ENCODE results near the gene FAM171A1.

The FAM171A1 gene

GRCh38 chr10:15242261-15242840, 128.7 kb downstream of the FAM171A1 start:
- DNase-seq (ENCODE audit: insufficient read length, low spot score) (no peak), FAIRE-seq (no peak)
- TF ChIP-seq SPI1 (IDR thresholded peaks at IDR 0.05; ENCODE audit: low read depth, low read length) = no peak
- TF ChIP-seq POLR2AphosphoS5 (IDR thresholded peaks at IDR 0.05; ENCODE audit: low read depth, low read length) = no peak
- no peak for TF ChIP-seq PAX5 (IDR thresholded peaks at IDR 0.05; ENCODE audit: insufficient read depth, low read length, severe bottlenecking)
- no peak for TF ChIP-seq TAF1 (IDR thresholded peaks at IDR 0.05; ENCODE audit: low read depth, low read length)
- TF ChIP-seq POLR2A (IDR thresholded peaks at IDR 0.05; ENCODE audit: low read depth, low read length) = no peak
- TF ChIP-seq POU2F2 (IDR thresholded peaks at IDR 0.05; ENCODE audit: low read depth, low read length) = no peak

GRCh38 chr10:15241306-15241705, 129.8 kb downstream of the FAM171A1 start:
- no peak for DNase-seq (ENCODE audit: insufficient read length, low spot score)
- no peak for FAIRE-seq
- TF ChIP-seq SPI1 (IDR thresholded peaks at IDR 0.05; ENCODE audit: low read depth, low read length) = no peak

- TF ChIP-seq POU2F2 (IDR thresholded peaks at IDR 0.05; ENCODE audit: low read depth, low read length) (no peak), POLR2A (IDR thresholded peaks at IDR 0.05; ENCODE audit: low read depth, low read length) (no peak), TAF1 (IDR thresholded peaks at IDR 0.05; ENCODE audit: low read depth, low read length) (no peak), SPI1 (IDR thresholded peaks at IDR 0.05; ENCODE audit: low read depth, low read length) (no peak)
- DNase-seq (ENCODE audit: insufficient read length, low spot score) (no peak), FAIRE-seq (no peak)
Observed at GRCh38 chr10:15238555-15239335, 132.3 kb downstream of the FAM171A1 start.

- no peak for TF ChIP-seq TAF1 (IDR thresholded peaks at IDR 0.05; ENCODE audit: low read depth, low read length)
- TF ChIP-seq POU2F2 (IDR thresholded peaks at IDR 0.05; ENCODE audit: low read depth, low read length) = no peak
- TF ChIP-seq PAX5 (IDR thresholded peaks at IDR 0.05; ENCODE audit: insufficient read depth, low read length, severe bottlenecking) = no peak
- no peak for TF ChIP-seq SPI1 (IDR thresholded peaks at IDR 0.05; ENCODE audit: low read depth, low read length)
- TF ChIP-seq POLR2A (IDR thresholded peaks at IDR 0.05; ENCODE audit: low read depth, low read length) = no peak
- no peak for TF ChIP-seq POLR2AphosphoS5 (IDR thresholded peaks at IDR 0.05; ENCODE audit: low read depth, low read length)
- DNase-seq (ENCODE audit: insufficient read length, low spot score) (no peak), FAIRE-seq (no peak)
Observed at GRCh38 chr10:15237351-15237750, 133.7 kb downstream of the FAM171A1 start.

GRCh38 chr10:15236340-15236739, 134.7 kb downstream of the FAM171A1 start:
- FAIRE-seq (no peak), DNase-seq (ENCODE audit: insufficient read length, low spot score) (no peak)

GRCh38 chr10:15232279-15232678, 138.8 kb downstream of the FAM171A1 start:
- FAIRE-seq (no peak), DNase-seq (ENCODE audit: insufficient read length, low spot score) (no peak)
- TF ChIP-seq SPI1 (IDR thresholded peaks at IDR 0.05; ENCODE audit: low read depth, low read length) (no peak), TAF1 (IDR thresholded peaks at IDR 0.05; ENCODE audit: low read depth, low read length) (no peak), PAX5 (IDR thresholded peaks at IDR 0.05; ENCODE audit: insufficient read depth, low read length, severe bottlenecking) (no peak), POU2F2 (IDR thresholded peaks at IDR 0.05; ENCODE audit: low read depth, low read length) (no peak)

More at GRCh38 chr10:15236340-15236739, 134.7 kb downstream of the FAM171A1 start:
- TF ChIP-seq PAX5 (IDR thresholded peaks at IDR 0.05; ENCODE audit: insufficient read depth, low read length, severe bottlenecking) (no peak), POU2F2 (IDR thresholded peaks at IDR 0.05; ENCODE audit: low read depth, low read length) (no peak), POLR2A (IDR thresholded peaks at IDR 0.05; ENCODE audit: low read depth, low read length) (no peak), TAF1 (IDR thresholded peaks at IDR 0.05; ENCODE audit: low read depth, low read length) (no peak), POLR2AphosphoS5 (IDR thresholded peaks at IDR 0.05; ENCODE audit: low read depth, low read length) (no peak), SPI1 (IDR thresholded peaks at IDR 0.05; ENCODE audit: low read depth, low read length) (no peak)

GRCh38 chr10:15231426-15231825, 139.7 kb downstream of the FAM171A1 start:
- DNase-seq (ENCODE audit: insufficient read length, low spot score) = no peak
- FAIRE-seq = no peak
- TF ChIP-seq PAX5 (IDR thresholded peaks at IDR 0.05; ENCODE audit: insufficient read depth, low read length, severe bottlenecking) (no peak), POU2F2 (IDR thresholded peaks at IDR 0.05; ENCODE audit: low read depth, low read length) (no peak), POLR2A (IDR thresholded peaks at IDR 0.05; ENCODE audit: low read depth, low read length) (no peak), POLR2AphosphoS5 (IDR thresholded peaks at IDR 0.05; ENCODE audit: low read depth, low read length) (no peak), TAF1 (IDR thresholded peaks at IDR 0.05; ENCODE audit: low read depth, low read length) (no peak), SPI1 (IDR thresholded peaks at IDR 0.05; ENCODE audit: low read depth, low read length) (no peak)

- no peak for TF ChIP-seq POLR2A (IDR thresholded peaks at IDR 0.05; ENCODE audit: low read depth, low read length)
- TF ChIP-seq TAF1 (IDR thresholded peaks at IDR 0.05; ENCODE audit: low read depth, low read length) = no peak
- TF ChIP-seq PAX5 (IDR thresholded peaks at IDR 0.05; ENCODE audit: insufficient read depth, low read length, severe bottlenecking) = no peak
- no peak for TF ChIP-seq POU2F2 (IDR thresholded peaks at IDR 0.05; ENCODE audit: low read depth, low read length)
- TF ChIP-seq POLR2AphosphoS5 (IDR thresholded peaks at IDR 0.05; ENCODE audit: low read depth, low read length) = no peak
- no peak for TF ChIP-seq SPI1 (IDR thresholded peaks at IDR 0.05; ENCODE audit: low read depth, low read length)
- FAIRE-seq (no peak), DNase-seq (ENCODE audit: insufficient read length, low spot score) (no peak)
Observed at GRCh38 chr10:15230257-15230656, 140.8 kb downstream of the FAM171A1 start.

- TF ChIP-seq POLR2AphosphoS5 (IDR thresholded peaks at IDR 0.05; ENCODE audit: low read depth, low read length) (no peak), POLR2A (IDR thresholded peaks at IDR 0.05; ENCODE audit: low read depth, low read length) (no peak), SPI1 (IDR thresholded peaks at IDR 0.05; ENCODE audit: low read depth, low read length) (no peak), PAX5 (IDR thresholded peaks at IDR 0.05; ENCODE audit: insufficient read depth, low read length, severe bottlenecking) (no peak), POU2F2 (IDR thresholded peaks at IDR 0.05; ENCODE audit: low read depth, low read length) (no peak), TAF1 (IDR thresholded peaks at IDR 0.05; ENCODE audit: low read depth, low read length) (no peak)
- no peak for DNase-seq (ENCODE audit: insufficient read length, low spot score)
- FAIRE-seq = peak; percentile 9
Observed at GRCh38 chr10:15229268-15229667, 141.8 kb downstream of the FAM171A1 start.

- DNase-seq (ENCODE audit: insufficient read length, low spot score) (no peak), FAIRE-seq (no peak)
- TF ChIP-seq POLR2AphosphoS5 (IDR thresholded peaks at IDR 0.05; ENCODE audit: low read depth, low read length) = no peak
- TF ChIP-seq PAX5 (IDR thresholded peaks at IDR 0.05; ENCODE audit: insufficient read depth, low read length, severe bottlenecking) = no peak
- no peak for TF ChIP-seq SPI1 (IDR thresholded peaks at IDR 0.05; ENCODE audit: low read depth, low read length)
Observed at GRCh38 chr10:15228426-15228825, 142.7 kb downstream of the FAM171A1 start.

All from GM12891 (cell line).